Stimulated activated CD4-positive, alpha-beta T cell treated with anti-CD3 and anti-CD28 coated beads, Interleukin-12 subunit alpha, Interleukin-12 subunit beta, amount 100 ng/mL, for 4 hours (primary cell): ENCODE results near the gene SLC22A1.
"Not testable (repeated sequence)": the region's sequence is repeated elsewhere in the genome, so short reads cannot be mapped to it uniquely, and the experiment has no call there.

ENCODE experiments used
- DNase-seq: peaks from one replicate; pipeline ENCODE4 v3.0.0-alpha.2; 2020

The SLC22A1 gene

GRCh38 chr6:160125105-160125504 lies 3.5 kb downstream of the SLC22A1 start:
- not testable (repeated sequence) for DNase-seq

- no peak for DNase-seq
Measured at GRCh38 chr6:160127270-160128124, 5.9 kb downstream of the SLC22A1 start.

GRCh38 chr6:160128125-160128683 lies 6.6 kb downstream of the SLC22A1 start:
- DNase-seq: no peak

- DNase-seq: no peak
Measured at GRCh38 chr6:160128879-160129516, 7.4 kb downstream of the SLC22A1 start.

- no peak for DNase-seq
Measured at GRCh38 chr6:160129881-160130615, 8.4 kb downstream of the SLC22A1 start.

GRCh38 chr6:160130729-160131484 lies 9.3 kb downstream of the SLC22A1 start:
- DNase-seq: no peak

- no peak for DNase-seq
Measured at GRCh38 chr6:160131636-160132296, 10.2 kb downstream of the SLC22A1 start.

DNA sequence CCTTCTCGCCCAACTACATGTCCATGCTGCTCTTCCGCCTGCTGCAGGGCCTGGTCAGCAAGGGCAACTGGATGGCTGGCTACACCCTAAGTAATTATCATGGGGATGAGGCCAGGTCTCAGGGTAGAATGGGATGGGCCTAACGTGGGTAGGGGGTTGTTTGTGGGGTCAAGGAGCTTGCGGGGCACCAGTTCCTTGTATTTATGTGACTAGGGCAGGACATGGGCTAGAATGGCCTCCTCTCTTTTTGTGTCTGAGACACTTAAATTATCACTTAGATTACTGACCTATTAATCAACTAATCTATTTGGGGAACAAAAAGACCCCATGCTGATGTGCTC lies 10.7 kb downstream of the SLC22A1 start:
- DNase-seq: no peak

GRCh38 chr6:160132776-160133338 lies 11.2 kb downstream of the SLC22A1 start:
- no peak for DNase-seq

DNA sequence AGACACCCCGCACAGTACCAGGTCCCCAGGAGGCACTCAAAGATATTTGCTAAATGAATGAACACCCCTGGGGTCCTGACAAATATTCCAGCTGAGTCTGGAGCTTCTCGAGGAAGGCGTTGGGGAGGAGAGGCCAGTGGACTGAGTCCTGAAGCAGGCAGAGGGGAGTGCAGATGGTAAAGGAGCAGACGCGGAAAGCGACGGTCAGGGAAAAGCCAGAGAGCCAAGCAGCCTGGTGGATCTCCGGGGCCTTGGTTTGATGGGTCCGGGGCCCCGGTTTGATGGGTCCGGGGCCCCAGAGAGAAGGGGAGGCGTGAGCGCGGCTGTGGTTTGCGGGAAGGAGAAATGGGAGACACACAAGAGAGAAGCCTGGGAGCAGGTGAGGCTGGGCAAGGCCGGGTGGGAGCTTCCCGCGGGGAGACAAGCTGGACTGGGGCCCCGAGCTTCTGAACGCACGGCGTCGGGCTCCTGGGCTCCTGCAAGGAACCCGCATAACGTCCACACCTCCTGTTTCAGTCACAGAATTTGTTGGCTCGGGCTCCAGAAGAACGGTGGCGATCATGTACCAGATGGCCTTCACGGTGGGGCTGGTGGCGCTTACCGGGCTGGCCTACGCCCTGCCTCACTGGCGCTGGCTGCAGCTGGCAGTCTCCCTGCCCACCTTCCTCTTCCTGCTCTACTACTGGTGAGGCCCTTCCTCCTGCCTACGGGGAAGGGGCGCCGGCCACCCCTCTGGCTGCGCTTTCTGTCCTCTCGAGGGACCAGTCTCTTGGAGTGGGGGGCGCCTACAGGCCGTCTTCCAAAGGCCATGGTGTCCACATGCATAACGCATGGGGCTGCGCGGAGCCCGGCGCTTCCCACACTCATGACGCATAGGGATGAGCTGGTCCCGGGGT lies 12.1 kb downstream of the SLC22A1 start:
- DNase-seq: no peak

- peak; percentile 2 for DNase-seq
Measured at GRCh38 chr6:160134337-160134751, 12.7 kb downstream of the SLC22A1 start.

GRCh38 chr6:160134779-160135547 lies 13.3 kb downstream of the SLC22A1 start:
- no peak for DNase-seq

DNA sequence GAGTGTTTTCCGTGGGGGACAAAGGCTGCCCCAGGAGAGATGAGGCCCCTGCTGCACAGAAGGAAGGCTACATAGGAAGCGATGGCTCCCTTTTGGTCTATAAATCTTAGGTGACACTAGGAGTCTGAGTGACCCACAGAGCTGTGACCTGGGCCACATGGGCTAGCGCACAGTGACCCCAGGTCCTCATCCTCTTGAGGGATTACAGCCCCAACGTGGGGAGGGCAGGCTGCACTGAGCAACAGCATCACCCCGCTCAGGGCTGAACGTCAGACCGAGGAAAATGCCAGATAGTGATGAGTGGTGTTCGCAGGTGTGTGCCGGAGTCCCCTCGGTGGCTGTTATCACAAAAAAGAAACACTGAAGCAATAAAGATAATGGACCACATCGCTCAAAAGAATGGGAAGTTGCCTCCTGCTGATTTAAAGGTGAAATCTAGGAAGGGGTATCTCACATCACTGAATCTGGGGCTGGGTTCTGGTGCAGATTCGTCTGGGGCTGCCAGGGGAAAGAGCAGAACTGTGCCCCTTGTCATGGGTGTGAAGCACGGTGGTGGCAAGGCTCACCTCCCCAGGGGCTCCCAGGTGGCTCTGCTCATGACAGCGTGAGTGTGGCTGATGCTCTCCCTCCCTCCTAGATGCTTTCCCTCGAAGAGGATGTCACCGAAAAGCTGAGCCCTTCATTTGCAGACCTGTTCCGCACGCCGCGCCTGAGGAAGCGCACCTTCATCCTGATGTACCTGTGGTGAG lies 14.5 kb downstream of the SLC22A1 start:
- no peak for DNase-seq

- no peak for DNase-seq
Measured at GRCh38 chr6:160137130-160137988, 15.7 kb downstream of the SLC22A1 start.

GRCh38 chr6:160137989-160138835 lies 16.6 kb downstream of the SLC22A1 start:
- DNase-seq: peak; percentile 59

GRCh38 chr6:160138839-160139419 lies 17.3 kb downstream of the SLC22A1 start:
- no peak for DNase-seq

DNA sequence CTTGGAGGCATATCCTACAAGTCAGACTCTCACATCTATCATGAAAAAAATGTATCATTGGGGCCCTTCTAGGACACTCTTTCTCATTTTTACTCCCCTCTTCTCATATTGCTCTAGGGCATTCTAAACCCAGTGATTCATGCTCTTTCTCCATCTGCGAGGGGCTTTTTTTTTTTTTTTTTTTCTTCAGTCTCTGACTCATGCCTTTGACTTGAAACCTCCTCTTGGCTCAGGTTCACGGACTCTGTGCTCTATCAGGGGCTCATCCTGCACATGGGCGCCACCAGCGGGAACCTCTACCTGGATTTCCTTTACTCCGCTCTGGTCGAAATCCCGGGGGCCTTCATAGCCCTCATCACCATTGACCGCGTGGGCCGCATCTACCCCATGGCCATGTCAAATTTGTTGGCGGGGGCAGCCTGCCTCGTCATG lies 17.8 kb downstream of the SLC22A1 start:
- DNase-seq: no peak
